H1 (cell line): ENCODE results near the gene PCYT2.

Experiments
- EP300 ChIP-seq, 2 experiments: IDR thresholded peaks; 1 replicate in 1 of 2; 2 replicates in 1 of 2; pipeline ENCODE4 v1.6.1; 2011 to 2012; ENCODE audit warnings: low read depth in 2 of 2, low read length in 2 of 2, mild to moderate bottlenecking in 2 of 2, borderline replicate concordance in 1 of 2, inconsistent platforms in 1 of 2, moderate library complexity in 1 of 2
- RAD21 ChIP-seq, 2 experiments: IDR thresholded peaks in 1 of 2; conservative IDR thresholded peaks in 1 of 2; 2 replicates each; pipeline ENCODE4 v1.6.1; 2011; ENCODE audit warnings: low read depth in 2 of 2, low read length in 2 of 2, improper control_type of control experiment in 1 of 2, inconsistent platforms in 1 of 2, mild to moderate bottlenecking in 1 of 2, moderate library complexity in 1 of 2

GRCh38 chr17:81950501-81950900, 39.3 kb upstream of the PCYT2 start:
- TF ChIP-seq EP300 (IDR thresholded peaks at IDR 0.05; ENCODE audit: borderline replicate concordance in 1 of 2, low read depth in 2 of 2, low read length in 2 of 2) (no peak), RAD21 (IDR thresholded peaks at IDR 0.05 in 1 of 2, conservative IDR thresholded peaks at IDR 0.05 in 1 of 2; ENCODE audit: low read depth in 2 of 2, low read length in 2 of 2) (no peak)
